Measurements from ENCODE around the gene ZBED4.

ZBED4 gene

GRCh38 chr22:49913026-49913425 is 59.4 kb downstream of the ZBED4 start:
- H3K4me3 ChIP-seq (ENCODE audit: low read length), result no peak overlapping the region
- DNase-seq (ENCODE audit: low read depth), result no peak
- TF ChIP-seq, protein P1, sequence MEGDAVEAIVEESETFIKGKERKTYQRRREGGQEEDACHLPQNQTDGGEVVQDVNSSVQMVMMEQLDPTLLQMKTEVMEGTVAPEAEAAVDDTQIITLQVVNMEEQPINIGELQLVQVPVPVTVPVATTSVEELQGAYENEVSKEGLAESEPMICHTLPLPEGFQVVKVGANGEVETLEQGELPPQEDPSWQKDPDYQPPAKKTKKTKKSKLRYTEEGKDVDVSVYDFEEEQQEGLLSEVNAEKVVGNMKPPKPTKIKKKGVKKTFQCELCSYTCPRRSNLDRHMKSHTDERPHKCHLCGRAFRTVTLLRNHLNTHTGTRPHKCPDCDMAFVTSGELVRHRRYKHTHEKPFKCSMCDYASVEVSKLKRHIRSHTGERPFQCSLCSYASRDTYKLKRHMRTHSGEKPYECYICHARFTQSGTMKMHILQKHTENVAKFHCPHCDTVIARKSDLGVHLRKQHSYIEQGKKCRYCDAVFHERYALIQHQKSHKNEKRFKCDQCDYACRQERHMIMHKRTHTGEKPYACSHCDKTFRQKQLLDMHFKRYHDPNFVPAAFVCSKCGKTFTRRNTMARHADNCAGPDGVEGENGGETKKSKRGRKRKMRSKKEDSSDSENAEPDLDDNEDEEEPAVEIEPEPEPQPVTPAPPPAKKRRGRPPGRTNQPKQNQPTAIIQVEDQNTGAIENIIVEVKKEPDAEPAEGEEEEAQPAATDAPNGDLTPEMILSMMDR (conservative IDR thresholded peaks at IDR 0.05; ENCODE audit: low read depth, low read length), result no peak

DNA sequence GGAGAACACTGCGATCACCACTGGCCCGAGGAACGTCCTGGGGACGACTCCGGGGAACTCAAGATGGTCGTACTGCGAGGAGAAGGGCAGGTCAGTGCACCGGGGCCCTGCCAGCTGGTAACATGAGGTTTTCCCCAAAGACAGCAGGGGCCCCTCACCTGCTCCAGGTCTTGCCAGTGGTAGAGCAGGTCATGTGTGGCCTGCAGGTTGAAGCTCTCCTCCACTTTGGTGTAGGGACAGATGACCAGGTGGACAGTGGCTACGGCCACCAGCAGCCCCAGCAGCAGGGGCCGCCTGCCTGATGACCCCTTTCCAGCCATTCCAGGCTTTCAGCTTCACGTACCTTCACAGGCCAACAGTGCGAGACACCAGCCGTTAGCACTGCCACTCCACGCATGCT is 59.8 kb downstream of the ZBED4 start:
- TF ChIP-seq, protein P1 (conservative IDR thresholded peaks at IDR 0.05; ENCODE audit: low read depth, low read length), result no peak
- H3K4me3 ChIP-seq (ENCODE audit: low read length), result no peak overlapping the region
- no peak for DNase-seq (ENCODE audit: low read depth)

DNA sequence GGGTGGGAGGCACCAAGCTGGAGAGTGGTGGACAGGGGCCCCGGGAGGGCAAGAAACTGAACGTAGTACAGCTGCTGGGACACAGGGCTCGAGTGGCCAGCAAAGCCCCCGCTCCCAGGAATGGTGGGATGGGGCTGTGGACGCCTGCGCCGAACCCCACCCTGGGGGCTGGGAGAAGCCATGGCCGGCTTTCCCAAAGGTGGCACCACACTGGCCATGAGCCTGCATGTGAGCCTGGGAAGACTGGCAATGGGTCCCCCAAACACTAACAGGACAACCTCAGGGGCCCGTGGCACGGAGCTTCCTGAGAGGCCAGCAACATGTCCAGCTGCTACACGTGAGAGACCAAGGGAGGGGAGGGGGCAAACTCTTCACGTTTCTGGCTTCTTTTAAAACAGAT is 60.6 kb downstream of the ZBED4 start:
- DNase-seq (ENCODE audit: low read depth), result no peak
- TF ChIP-seq, protein P1 (conservative IDR thresholded peaks at IDR 0.05; ENCODE audit: low read depth, low read length), result no peak
- H3K4me3 ChIP-seq (ENCODE audit: low read length), result no peak overlapping the region

GRCh38 chr22:49915610-49916009 is 62.0 kb downstream of the ZBED4 start:
- DNase-seq (ENCODE audit: low read depth), result no peak
- no peak overlapping the region for H3K4me3 ChIP-seq (ENCODE audit: low read length)
- TF ChIP-seq, protein P1 (conservative IDR thresholded peaks at IDR 0.05; ENCODE audit: low read depth, low read length), result no peak

DNA sequence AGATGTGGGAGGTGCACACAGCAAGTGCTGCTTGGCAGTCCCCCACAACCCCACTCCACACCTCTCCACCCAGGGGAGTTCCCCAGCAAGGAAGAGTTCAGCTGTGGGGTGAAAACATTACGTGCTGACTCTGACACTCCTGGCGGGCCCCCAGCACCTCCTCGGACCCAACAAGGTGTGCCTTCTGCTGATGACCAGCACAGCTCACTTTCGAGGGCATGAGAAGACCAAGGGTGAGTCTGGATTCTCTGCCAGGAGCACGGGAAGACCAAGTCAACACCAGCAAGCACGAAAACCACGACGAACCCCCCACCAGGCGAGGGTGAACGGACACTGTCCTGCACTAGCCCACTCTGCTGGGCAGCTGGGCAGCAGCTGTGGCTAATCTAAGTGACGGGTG is 63.2 kb downstream of the ZBED4 start:
- TF ChIP-seq, protein P1 (conservative IDR thresholded peaks at IDR 0.05; ENCODE audit: low read depth, low read length), result no peak
- H3K4me3 ChIP-seq (ENCODE audit: low read length), result no peak overlapping the region
- DNase-seq (ENCODE audit: low read depth), result no peak

- peak; percentile 83 for DNase-seq (ENCODE audit: low read depth)
- peak within 1 kb of the TSS; percentile 73 for H3K4me3 ChIP-seq (ENCODE audit: low read length)
- TF ChIP-seq, protein P1 (conservative IDR thresholded peaks at IDR 0.05; ENCODE audit: low read depth, low read length), result no peak
Measured at GRCh38 chr22:49917974-49918910, 64.6 kb downstream of the ZBED4 start, which contains the start of the genes ALG12 and CRELD2. Gene ALG12, minus strand, starts transcription at chr22:49918438. Its CDS starts 4,673 bp downstream, at chr22:49913765. Gene CRELD2, plus strand, starts transcription at chr22:49918634. Its CDS starts 136 bp downstream, at chr22:49918770.
